IMR-90 (cell line): ENCODE results near the gene GABRB1. TPM values are rescaled to one million over a fixed set of nuclear protein-coding genes. Genes with fewer than 3 reads are reported as not detected.

Experiments used
- ATAC-seq: fragments of 200-7000 bp; cut with Tn5 transposase; 2 replicates; pipeline ENCODE4 v1.9.1; 2020; ENCODE audit warnings: low read depth, mild to moderate bottlenecking, moderate library complexity
- BruUV-seq: library from RNA; stranded (reverse); fragments of 400-500 nt; replicated peaks from 2 replicates; lab custom pipeline; 2021; lab: Mats Ljungman, UMichigan
- CTCF ChIA-PET: fragments of 300-600 bp; formaldehyde crosslinking; extraction: SDS; loops from one replicate; lab custom pipeline; 2021; ENCODE audit warnings: antibody characterized with exemption; lab: Yijun Ruan, JAX
- POLR2A ChIA-PET: fragments of 300-600 bp; sonication (Branson Sonifier 250); formaldehyde crosslinking; loops from one replicate; lab custom pipeline; 2022; ENCODE audit warnings: antibody characterized with exemption; ENCODE audit not compliant: unreplicated experiment; lab: Charles Lee
- DNase-seq: peaks from one replicate; pipeline ENCODE4 v3.0.0; 2013
- H2AFZ ChIP-seq: replicated peaks from 2 replicates; pipeline ENCODE3; 2013; ENCODE audit warnings: low read length, mild to moderate bottlenecking; ENCODE audit not compliant: poor library complexity
- H2AK5ac ChIP-seq: 2 replicates; pipeline ENCODE4 v1.6.1; 2013; ENCODE audit warnings: low read depth, low read length, inconsistent platforms
- H2AK9ac ChIP-seq: replicated peaks from 2 replicates; pipeline ENCODE3; 2013; ENCODE audit warnings: mild to moderate bottlenecking, low read depth, low read length, moderate library complexity; ENCODE audit not compliant: poor library complexity
- H2BK120ac ChIP-seq: 2 replicates; pipeline ENCODE4 v1.6.1; 2013; ENCODE audit warnings: low read depth, low read length, inconsistent platforms
- H2BK15ac ChIP-seq: 3 replicates; pipeline ENCODE4 v1.6.1; 2013; ENCODE audit warnings: low read depth, low read length, inconsistent platforms
- H2BK20ac ChIP-seq: 2 replicates; pipeline ENCODE4 v1.6.1; 2013; ENCODE audit warnings: low read depth, mild to moderate bottlenecking, inconsistent platforms, low read length, moderate library complexity
- H2BK5ac ChIP-seq: 2 replicates; pipeline ENCODE4 v1.6.1; 2013; ENCODE audit warnings: mild to moderate bottlenecking, low read depth, low read length, inconsistent platforms; ENCODE audit not compliant: poor library complexity, severe bottlenecking
- H3K14ac ChIP-seq: replicated peaks from 2 replicates; pipeline ENCODE4 v1.6.1; 2013; ENCODE audit warnings: low read depth, low read length, inconsistent platforms
- H3K18ac ChIP-seq: 2 replicates; pipeline ENCODE4 v1.6.1; 2013; ENCODE audit warnings: low read depth, low read length, control low read depth
- H3K23ac ChIP-seq: 2 replicates; pipeline ENCODE4 v1.6.1; 2013; ENCODE audit warnings: low read depth, low read length, inconsistent platforms
- H3K27ac ChIP-seq: 2 replicates; pipeline ENCODE4 v1.5.1; 2013; ENCODE audit warnings: mild to moderate bottlenecking, control low read depth, low read length; ENCODE audit not compliant: insufficient read depth
- H3K27me3 ChIP-seq: 2 replicates; pipeline ENCODE4 v1.6.1; 2013; ENCODE audit warnings: low read length; ENCODE audit not compliant: control insufficient read depth, insufficient read depth
- H3K36me3 ChIP-seq: 2 replicates; pipeline ENCODE4 v1.6.1; 2013; ENCODE audit warnings: low read length, mixed read lengths; ENCODE audit not compliant: control insufficient read depth, insufficient read depth
- H3K4ac ChIP-seq: 2 replicates; pipeline ENCODE4 v1.6.1; 2013; ENCODE audit warnings: low read depth, low read length, inconsistent platforms
- H3K4me1 ChIP-seq: 2 replicates; pipeline ENCODE4 v1.6.1; 2013; ENCODE audit warnings: low read length, mixed read lengths; ENCODE audit not compliant: control insufficient read depth, insufficient read depth
- H3K4me2 ChIP-seq: 2 replicates; pipeline ENCODE4 v1.6.1; 2013; ENCODE audit warnings: low read depth, mild to moderate bottlenecking, control low read depth, low read length, moderate library complexity
- H3K4me3 ChIP-seq: 2 replicates; pipeline ENCODE4 v1.5.1; 2013; ENCODE audit warnings: low read depth, mild to moderate bottlenecking, control low read depth, low read length, moderate library complexity; ENCODE audit not compliant: insufficient read depth
- H3K56ac ChIP-seq: 2 replicates; pipeline ENCODE4 v1.6.1; 2013; ENCODE audit warnings: low read length, inconsistent platforms; ENCODE audit not compliant: insufficient read depth; ENCODE audit errors: extremely low read depth
- H3K79me1 ChIP-seq, 2 experiments: 2 replicates each; pipeline ENCODE4 v1.6.1; 2013; ENCODE audit warnings: low read length in 2 of 2, inconsistent platforms in 1 of 2, low read depth in 1 of 2
- H3K9ac ChIP-seq: 2 replicates; pipeline ENCODE4 v1.6.1; 2013; ENCODE audit warnings: low read depth, low read length, control low read depth
- H3K9me1 ChIP-seq: 2 replicates; pipeline ENCODE4 v1.6.1; 2013; ENCODE audit warnings: low read length, inconsistent platforms; ENCODE audit not compliant: insufficient read depth
- H3K9me3 ChIP-seq: 2 replicates; pipeline ENCODE4 v1.6.1; 2013; ENCODE audit warnings: low read length; ENCODE audit not compliant: control insufficient read depth, insufficient read depth
- H4K20me1 ChIP-seq: 2 replicates; pipeline ENCODE4 v1.6.1; 2013; ENCODE audit warnings: low read length, inconsistent platforms; ENCODE audit not compliant: insufficient read depth
- H4K5ac ChIP-seq: 2 replicates; pipeline ENCODE4 v1.6.1; 2013; ENCODE audit warnings: mild to moderate bottlenecking, low read depth, low read length, control low read depth
- H4K8ac ChIP-seq, 2 experiments: 2 replicates each; pipeline ENCODE4 v1.6.1; 2013; ENCODE audit warnings: low read depth in 2 of 2, low read length in 2 of 2, control low read depth in 1 of 2, inconsistent platforms in 1 of 2
- H4K91ac ChIP-seq: 2 replicates; pipeline ENCODE4 v1.6.1; 2013; ENCODE audit warnings: low read depth, low read length, inconsistent platforms; ENCODE audit not compliant: insufficient read depth
- CHD1 ChIP-seq: IDR thresholded peaks from 2 replicates; pipeline ENCODE4 v1.6.1; 2012; ENCODE audit warnings: low read depth, low read length, improper control_type of control experiment
- CTCF ChIP-seq: conservative IDR thresholded peaks from 2 replicates; pipeline ENCODE4 v1.5.1; 2012; ENCODE audit warnings: mild to moderate bottlenecking, low read depth, low read length, improper control_type of control experiment
- ELK1 ChIP-seq: fragments of 150-350 bp; IDR thresholded peaks from 2 replicates; pipeline ENCODE4 v1.6.1; 2016; ENCODE audit warnings: low read depth, mild to moderate bottlenecking, low read length, moderate library complexity, borderline replicate concordance
- MAFK ChIP-seq: IDR thresholded peaks from 2 replicates; pipeline ENCODE4 v1.6.1; 2012; ENCODE audit warnings: low read depth, low read length, improper control_type of control experiment
- MAZ ChIP-seq: IDR thresholded peaks from 2 replicates; pipeline ENCODE4 v1.6.1; 2012; ENCODE audit warnings: low read depth, mild to moderate bottlenecking, low read length, improper control_type of control experiment, moderate library complexity, borderline replicate concordance
- NFE2L2 ChIP-seq: fragments of 150-350 bp; IDR thresholded peaks from 2 replicates; pipeline ENCODE4 v1.6.1; 2016; ENCODE audit warnings: low read depth, mild to moderate bottlenecking, low read length
- RAD21 ChIP-seq: IDR thresholded peaks from 2 replicates; pipeline ENCODE4 v1.6.1; 2012; ENCODE audit warnings: low read length, improper control_type of control experiment
- RCOR1 ChIP-seq: IDR thresholded peaks from 2 replicates; pipeline ENCODE4 v1.6.1; 2012; ENCODE audit warnings: mild to moderate bottlenecking, low read length, improper control_type of control experiment; ENCODE audit not compliant: insufficient replicate concordance
- RFX5 ChIP-seq: IDR thresholded peaks from 2 replicates; pipeline ENCODE4 v1.8.0; 2012; ENCODE audit warnings: low read depth, mild to moderate bottlenecking, low read length, moderate library complexity
- SMC3 ChIP-seq: fragments of 150-350 bp; IDR thresholded peaks from 2 replicates; pipeline ENCODE4 v1.6.1; 2016; ENCODE audit warnings: low read depth, mild to moderate bottlenecking, antibody characterized with exemption, low read length, moderate library complexity
- WGBS, 2 experiments: methylation state at CpG; one replicate each; pipeline versions ENCODE4 v1.1.5 to v1.1.7; 2013; ENCODE audit warnings: missing lambda C conversion rate in 2 of 2; ENCODE audit not compliant: insufficient read length in 1 of 2; ENCODE audit errors: extremely low coverage in 2 of 2; 5-methylcytosine and 5-hydroxymethylcytosine counted together
- dilution Hi-C: fragments of 300-500 bp; cut with HindIII; formaldehyde crosslinking; loops from one replicate; pipeline ENCODE4 v1.14.3; 2018; ENCODE audit warnings: low sequenced_read_pairs; ENCODE audit not compliant: unreplicated experiment
- in situ Hi-C: fragments of 300-500 bp; cut with MboI; formaldehyde crosslinking; loops from 3 replicates; pipeline ENCODE4 v1.14.3; 2019; ENCODE audit warnings: low sequenced_read_pairs, inconsistent platforms, mixed read lengths
- intact Hi-C: fragments of 100-400 bp; cut with micrococcal nuclease; formaldehyde crosslinking; loops from 2 replicates; pipeline ENCODE4 v1.10.0; 2022
- polyA plus RNA-seq, 3 experiments: library from polyadenylated mRNA; depleted of rRNA; stranded (reverse); fragments of >200 nt; gene quantifications; 2 replicates each; pipeline ENCODE4 v1.2.3, GENCODE V29; 2012; ENCODE audit warnings: low replicate concordance in 1 of 3
- total RNA-seq: library from RNA; depleted of rRNA; stranded (reverse); fragments of >200 nt; gene quantifications from 2 replicates; pipeline ENCODE4 v1.2.3, GENCODE V29; 2012

Gene GABRB1
- total and polyA plus RNA-seq, 2 of the 4 experiments (the other 2 are of a cell fraction), result 4.7 to 16.1 TPM

- dilution Hi-C loops, result no loop called here
- Histone ChIP-seq H3K27me3 (no peaks in the 10 kb centered on the region), H3K79me1 (peaks cover 0 to 14% of the 10 kb centered on the region in 2 experiments; a peak in 1 of 4 replicates), H2AFZ (no peak overlapping the region), H2AK5ac (no peak overlapping the region), H3K14ac (no peak overlapping the region), H3K23ac (no peak overlapping the region), H2AK9ac (no peak overlapping the region), H3K18ac (no peak overlapping the region), H3K4me1 (peaks cover 2% of the 10 kb centered on the region), H3K36me3 (no peaks in the 10 kb centered on the region), H3K4me3 (no peak overlapping the region), H3K9ac (no peak overlapping the region), H2BK5ac (peak overlapping the region; percentile 66), H2BK120ac (peak overlapping the region; percentile 78; the same call in 1 of the 2 replicates), H2BK20ac (no peak overlapping the region), H3K27ac (no peak overlapping the region), H4K91ac (no peak overlapping the region), H2BK15ac (no peak overlapping the region), H4K20me1 (no peaks in the 10 kb centered on the region), H3K4ac (peak overlapping the region; percentile 53; the same call in 1 of the 2 replicates), H3K56ac (0 out of 2 replicates have a peak overlapping the region, but pooled peaks have one; percentile 20), H4K5ac (no peak overlapping the region), H3K9me3 (no peaks in the 10 kb centered on the region), H3K9me1 (peaks cover 8% of the 10 kb centered on the region), H3K4me2 (no peak overlapping the region; the same call in 1 of the 2 replicates), H4K8ac (peak overlapping the region in 1 of 2 experiments; percentile 31; a peak in 1 of 4 replicates)
- DNase-seq, result peak; percentile 81
- peak; percentile 64 for ATAC-seq
- no TSS peak for BruUV-seq
- no CpG with 5 or more reads among the region's 3 CpGs for WGBS, 2 experiments
- intact Hi-C loops, result no loop called here
- CTCF ChIA-PET, result interaction anchor here (0.7 kb wide), 1 partner anchor 187 kb away, joined by 3 read pairs; no protein-coding TSS in a partner anchor
- POLR2A ChIA-PET, result no interaction called here
- TF ChIP-seq NFE2L2 (no peak), SMC3 (no peak), RAD21 (no peak), CTCF (no peak), MAZ (no peak), MAFK (no peak), ELK1 (no peak), CHD1 (no peak), RFX5 (no peak), RCOR1 (no peak)
- in situ Hi-C loops, result no loop called here
Observed at GRCh38 chr4:47118192-47118929, 87.0 kb downstream of the GABRB1 start.
